HepG2 (cell line): ENCODE measurements around the gene NDUFS7. TPM values are rescaled to one million over a fixed set of nuclear protein-coding genes. Genes with fewer than 3 reads are reported as not detected.

Experiments
- DRAP1 ChIP-seq: IDR thresholded peaks from 2 replicates; pipeline ENCODE4 v1.6.1; 2016; ENCODE audit warnings: missing genetic modification reagents, missing compliant biosample characterization
- E2F5 ChIP-seq: sonication (generic); formaldehyde crosslinking; conservative IDR thresholded peaks from 2 replicates; pipeline ENCODE4 v1.4.0; 2020; ENCODE audit warnings: missing genetic modification reagents
- HMGA1 ChIP-seq: sonication (generic); formaldehyde crosslinking; conservative IDR thresholded peaks from 2 replicates; pipeline ENCODE4 v1.4.0; 2020; ENCODE audit warnings: missing genetic modification reagents
- HNF1A ChIP-seq, 2 experiments: sonication (generic) in 1 of 2; formaldehyde crosslinking in 1 of 2; IDR thresholded peaks; 2 replicates each; pipeline versions ENCODE4 v1.4.0 to v1.6.1; 2016 to 2020; ENCODE audit warnings: borderline replicate concordance in 1 of 2, low read depth in 1 of 2, mild to moderate bottlenecking in 1 of 2, missing genetic modification reagents in 1 of 2
- PATZ1 ChIP-seq: sonication (generic); formaldehyde crosslinking; IDR thresholded peaks from 2 replicates; pipeline ENCODE4 v1.4.0; 2020; ENCODE audit warnings: missing genetic modification reagents
- POGZ ChIP-seq: sonication (generic); formaldehyde crosslinking; IDR thresholded peaks from 2 replicates; pipeline ENCODE4 v1.4.0; 2020; ENCODE audit warnings: mild to moderate bottlenecking, missing genetic modification reagents
- REPIN1 ChIP-seq: sonication (generic); formaldehyde crosslinking; IDR thresholded peaks from 2 replicates; pipeline ENCODE4 v1.8.0; 2022; ENCODE audit warnings: missing genetic modification reagents, low read depth, mild to moderate bottlenecking, borderline replicate concordance
- SIX4 ChIP-seq: sonication (generic); formaldehyde crosslinking; IDR thresholded peaks from 2 replicates; pipeline ENCODE4 v1.4.0; 2020; ENCODE audit warnings: missing genetic modification reagents
- SKIL ChIP-seq: sonication (generic); formaldehyde crosslinking; IDR thresholded peaks from 2 replicates; pipeline ENCODE4 v1.8.0; 2022; ENCODE audit warnings: missing genetic modification reagents, mild to moderate bottlenecking, moderate library complexity, borderline replicate concordance
- ZBTB37 ChIP-seq: sonication (generic); formaldehyde crosslinking; IDR thresholded peaks from 2 replicates; pipeline ENCODE4 v1.4.0; 2020; ENCODE audit warnings: mild to moderate bottlenecking, missing genetic modification reagents
- ZNF326 ChIP-seq: sonication (generic); formaldehyde crosslinking; IDR thresholded peaks from 2 replicates; pipeline ENCODE4 v1.4.0; 2020; ENCODE audit warnings: missing genetic modification reagents, borderline replicate concordance
- ZNF44 ChIP-seq: sonication (generic); formaldehyde crosslinking; IDR thresholded peaks from 2 replicates; pipeline ENCODE4 v1.5.1; 2020; ENCODE audit warnings: mild to moderate bottlenecking, missing genetic modification reagents
- ZNF703 ChIP-seq: sonication (generic); formaldehyde crosslinking; IDR thresholded peaks from 2 replicates; pipeline ENCODE4 v1.5.1; 2020; ENCODE audit warnings: missing genetic modification reagents, mild to moderate bottlenecking, moderate library complexity, borderline replicate concordance
- ZUFSP ChIP-seq: sonication (generic); formaldehyde crosslinking; IDR thresholded peaks from 2 replicates; pipeline ENCODE4 v1.9.0; 2021; ENCODE audit warnings: missing genetic modification reagents, mild to moderate bottlenecking, borderline replicate concordance
- polyA plus RNA-seq, 8 experiments: library from polyadenylated mRNA; depleted of rRNA in 3 of 8; stranded (reverse) in 7 of 8; unstranded in 1 of 8; fragments of >200 nt; fragmentation: Illumina TruSeq in 4 of 8; extraction: Trizol in 4 of 8; gene quantifications; 2 replicates each; pipeline versions ENCODE4 v1.2.1 to v1.2.3, GENCODE V29; 2011 to 2016; ENCODE audit warnings: low read depth in 4 of 8, missing spikeins in 1 of 8, mixed read lengths in 1 of 8; ENCODE audit not compliant: insufficient read depth in 1 of 8
- total RNA-seq, 5 experiments: library from RNA; depleted of rRNA; stranded (reverse); fragments of >200 nt; fragmentation: Illumina TruSeq; extraction: Trizol; gene quantifications; 2 replicates each; pipeline ENCODE4 v1.2.3, GENCODE V29; 2016; ENCODE audit warnings: low read depth in 1 of 5

Gene NDUFS7
- total and polyA plus RNA-seq, 2 of the 13 experiments (the other 11 are each of a cell fraction or from before 2014, with no cell fraction given) = 34.3 to 66.9 TPM

GRCh38 chr19:1373534-1374249 is 10.0 kb upstream of the NDUFS7 start (continued):
- TF ChIP-seq ZNF703 (CRISPR knock-in tag) (no peak), SIX4 (CRISPR knock-in tag) (no peak), PATZ1 (CRISPR knock-in tag) (peak; percentile 94), POGZ (peak; percentile 40), HNF1A (IDR thresholded peaks at IDR 0.05; ENCODE audit: low read depth) (no peak; the same call in 1 of the 2 replicates), HNF1A (CRISPR knock-in tag; IDR thresholded peaks at IDR 0.05; ENCODE audit: borderline replicate concordance) (peak; percentile 46; the same call in 1 of the 2 replicates), ZBTB37 (peak; percentile 86), REPIN1 (CRISPR knock-in tag) (peak; percentile 50; the same call in 1 of the 2 replicates), HMGA1 (CRISPR knock-in tag) (no peak), DRAP1 (CRISPR knock-in tag) (peak; percentile 57; the same call in 1 of the 2 replicates), E2F5 (CRISPR knock-in tag) (no peak), ZNF326 (CRISPR knock-in tag) (no peak), ZUFSP (no peak), SKIL (peak; percentile 97), ZNF44 (no peak)
